ENCODE measurements around the gene SFTPA1.
"Not testable (repeated sequence)": the region's sequence is repeated elsewhere in the genome, so short reads cannot be mapped to it uniquely, and the experiment has no call there.

Gene SFTPA1

GRCh38 chr10:79610601-79611191 lies at the start of gene SFTPA1:
Gene SFTPA1 (plus strand): TSS chr10:79610939. CDS start chr10:79611826, 887 bp downstream.
- DNase-seq (ENCODE audit: low spot score): no peak

- DNase-seq (ENCODE audit: low spot score): no peak
These were observed 49.5 kb upstream of the SFTPA1 start for GRCh38 chr10:79561257-79561656.

- DNase-seq (ENCODE audit: low spot score): peak; percentile 80
These were observed 48.5 kb upstream of the SFTPA1 start for GRCh38 chr10:79562135-79562756.

GRCh38 chr10:79563426-79563825 lies 47.3 kb upstream of the SFTPA1 start:
- no peak for DNase-seq (ENCODE audit: low spot score)

- DNase-seq (ENCODE audit: low spot score): not testable (repeated sequence)
These were observed 40.1 kb upstream of the SFTPA1 start for GRCh38 chr10:79570624-79571023.

- no peak for DNase-seq (ENCODE audit: low spot score)
These were observed 31.4 kb upstream of the SFTPA1 start for GRCh38 chr10:79579361-79579760.

- DNase-seq (ENCODE audit: low spot score): no peak
These were observed 29.7 kb upstream of the SFTPA1 start for GRCh38 chr10:79581044-79581443.

GRCh38 chr10:79582096-79582495 lies 28.6 kb upstream of the SFTPA1 start:
- no peak for DNase-seq (ENCODE audit: low spot score)

GRCh38 chr10:79582954-79583353 lies 27.8 kb upstream of the SFTPA1 start:
- DNase-seq (ENCODE audit: low spot score): not testable (repeated sequence)

- no peak for DNase-seq (ENCODE audit: low spot score)
These were observed 27.2 kb upstream of the SFTPA1 start for GRCh38 chr10:79583488-79584024.

- no peak for DNase-seq (ENCODE audit: low spot score)
These were observed 24.7 kb upstream of the SFTPA1 start for GRCh38 chr10:79585870-79586527.

GRCh38 chr10:79586933-79587332 lies 23.8 kb upstream of the SFTPA1 start:
- no peak for DNase-seq (ENCODE audit: low spot score)

GRCh38 chr10:79588800-79589199 lies 21.9 kb upstream of the SFTPA1 start:
- no peak for DNase-seq (ENCODE audit: low spot score)

GRCh38 chr10:79593377-79593776 lies 17.4 kb upstream of the SFTPA1 start:
- no peak for DNase-seq (ENCODE audit: low spot score)

- DNase-seq (ENCODE audit: low spot score): not testable (repeated sequence)
These were observed 16.2 kb upstream of the SFTPA1 start for GRCh38 chr10:79594565-79594964.

GRCh38 chr10:79595510-79595909 lies 15.2 kb upstream of the SFTPA1 start:
- DNase-seq (ENCODE audit: low spot score): no peak

- not testable (repeated sequence) for DNase-seq (ENCODE audit: low spot score)
These were observed 11.1 kb upstream of the SFTPA1 start for GRCh38 chr10:79599644-79600043.

- no peak for DNase-seq (ENCODE audit: low spot score)
These were observed 8.8 kb upstream of the SFTPA1 start for GRCh38 chr10:79601939-79602338.

GRCh38 chr10:79602953-79603352 lies 7.8 kb upstream of the SFTPA1 start:
- no peak for DNase-seq (ENCODE audit: low spot score)

GRCh38 chr10:79604294-79604693 lies 6.4 kb upstream of the SFTPA1 start:
- no peak for DNase-seq (ENCODE audit: low spot score)

- no peak for DNase-seq (ENCODE audit: low spot score)
These were observed 5.4 kb upstream of the SFTPA1 start for GRCh38 chr10:79605308-79605707.

- peak; percentile 66 for DNase-seq (ENCODE audit: low spot score)
These were observed 2.0 kb upstream of the SFTPA1 start for GRCh38 chr10:79608505-79609375.
